ENCODE data around the gene SPTBN5. TPM values are rescaled to one million over a fixed set of nuclear protein-coding genes. Genes with fewer than 3 reads are reported as not detected.

The SPTBN5 gene
- polyA plus RNA-seq, 1 donor from 2014 or later, result 0.01 TPM

- H3K27ac ChIP-seq (ENCODE audit: low read length), result no peak overlapping the region
- H3K79me2 ChIP-seq (replicated peaks; ENCODE audit: insufficient read depth, low read length), result no peaks in the 10 kb centered on the region
- H3K4me2 ChIP-seq (ENCODE audit: low read length), result no peak overlapping the region
- H4K20me1 ChIP-seq (ENCODE audit: insufficient read depth), result no peaks in the 10 kb centered on the region
- H3K9me3 ChIP-seq (ENCODE audit: low read length), result no peaks in the 10 kb centered on the region
- TF ChIP-seq MXI1 (conservative IDR thresholded peaks at IDR 0.05; ENCODE audit: poor library complexity, severe bottlenecking) (no peak), EP300 (conservative IDR thresholded peaks at IDR 0.05; ENCODE audit: poor library complexity, severe bottlenecking) (no peak), REST (IDR thresholded peaks at IDR 0.05; ENCODE audit: borderline replicate concordance) (no peak), TAF1 (IDR thresholded peaks at IDR 0.05; ENCODE audit: low read depth) (no peak), CTCF (IDR thresholded peaks at IDR 0.05; ENCODE audit: poor library complexity, severe bottlenecking) (no peak), RAD21 (conservative IDR thresholded peaks at IDR 0.05) (no peak), POLR2AphosphoS5 (IDR thresholded peaks at IDR 0.05) (no peak), EZH2 (IDR thresholded peaks at IDR 0.05; ENCODE audit: borderline replicate concordance, insufficient read depth, low read length, poor library complexity, severe bottlenecking) (no peak), SMC3 (conservative IDR thresholded peaks at IDR 0.05; ENCODE audit: poor library complexity) (no peak)
- H3K9me2 ChIP-seq (ENCODE audit: insufficient read depth, low read length), result no peaks in the 10 kb centered on the region
- H3K36me3 ChIP-seq (ENCODE audit: insufficient read depth, low read length), result no peaks in the 10 kb centered on the region
- H3K9ac ChIP-seq (ENCODE audit: low read length), result no peak overlapping the region
- no peaks in the 10 kb centered on the region for H3F3A ChIP-seq (ENCODE audit: insufficient read depth, low read length, poor library complexity, severe bottlenecking)
- peaks cover 27% of the 10 kb centered on the region for H3K27me3 ChIP-seq (ENCODE audit: insufficient read depth, low read depth, low read length)
- H3K4me3 ChIP-seq (ENCODE audit: low read length), result no peak overlapping the region
- no peak overlapping the region for H2AFZ ChIP-seq (ENCODE audit: low read depth, low read length)
These were observed 12.3 kb downstream of the SPTBN5 start for GRCh38 chr15:41881550-41881919.

- H3K27me3 ChIP-seq (ENCODE audit: insufficient read depth, low read depth, low read length), result peaks cover 27% of the 10 kb centered on the region
- H3K4me2 ChIP-seq (ENCODE audit: low read length), result no peak overlapping the region
- TF ChIP-seq REST (IDR thresholded peaks at IDR 0.05; ENCODE audit: borderline replicate concordance) (no peak), CTCF (IDR thresholded peaks at IDR 0.05; ENCODE audit: poor library complexity, severe bottlenecking) (no peak), EP300 (conservative IDR thresholded peaks at IDR 0.05; ENCODE audit: poor library complexity, severe bottlenecking) (no peak), SMC3 (conservative IDR thresholded peaks at IDR 0.05; ENCODE audit: poor library complexity) (no peak), POLR2AphosphoS5 (IDR thresholded peaks at IDR 0.05) (no peak), TAF1 (IDR thresholded peaks at IDR 0.05; ENCODE audit: low read depth) (no peak), MXI1 (conservative IDR thresholded peaks at IDR 0.05; ENCODE audit: poor library complexity, severe bottlenecking) (no peak), EZH2 (IDR thresholded peaks at IDR 0.05; ENCODE audit: borderline replicate concordance, insufficient read depth, low read length, poor library complexity, severe bottlenecking) (no peak), RAD21 (conservative IDR thresholded peaks at IDR 0.05) (no peak)
- no peaks in the 10 kb centered on the region for H3K9me2 ChIP-seq (ENCODE audit: insufficient read depth, low read length)
- H4K20me1 ChIP-seq (ENCODE audit: insufficient read depth), result no peaks in the 10 kb centered on the region
- no peak overlapping the region for H3K27ac ChIP-seq (ENCODE audit: low read length)
- no peak overlapping the region for H3K4me3 ChIP-seq (ENCODE audit: low read length)
- H3F3A ChIP-seq (ENCODE audit: insufficient read depth, low read length, poor library complexity, severe bottlenecking), result no peaks in the 10 kb centered on the region
- no peak overlapping the region for H2AFZ ChIP-seq (ENCODE audit: low read depth, low read length)
- no peaks in the 10 kb centered on the region for H3K36me3 ChIP-seq (ENCODE audit: insufficient read depth, low read length)
- H3K9ac ChIP-seq (ENCODE audit: low read length), result no peak overlapping the region
- H3K79me2 ChIP-seq (replicated peaks; ENCODE audit: insufficient read depth, low read length), result no peaks in the 10 kb centered on the region
- no peaks in the 10 kb centered on the region for H3K9me3 ChIP-seq (ENCODE audit: low read length)
These were observed 12.8 kb downstream of the SPTBN5 start for GRCh38 chr15:41881086-41881485.
